H1 (cell line): ENCODE data around the gene PDIA5.

ENCODE experiments used
- CBX8 ChIP-seq: fragments of 300-800, 300-1000 bp; sonication (generic); IDR thresholded peaks from 2 replicates; pipeline ENCODE4 v1.7.1; 2016; ENCODE audit warnings: low read depth, low read length, borderline replicate concordance
- CTCF ChIP-seq, 3 experiments: IDR thresholded peaks; 1 replicate in 2 of 3; 2 replicates in 1 of 3; pipeline versions ENCODE4 v1.5.1 to v1.6.1; 2011; ENCODE audit warnings: low read length in 3 of 3, mild to moderate bottlenecking in 3 of 3, inconsistent platforms in 2 of 3, low read depth in 1 of 3, moderate library complexity in 1 of 3; ENCODE audit not compliant: insufficient read depth in 1 of 3; ENCODE audit errors: control extremely low read depth in 1 of 3
- E2F6 ChIP-seq: IDR thresholded peaks from 2 replicates; pipeline ENCODE4 v1.6.1; 2012; ENCODE audit warnings: inconsistent platforms
- EGR1 ChIP-seq: IDR thresholded peaks from 2 replicates; pipeline ENCODE4 v1.6.1; 2011; ENCODE audit warnings: low read depth, low read length, borderline replicate concordance
- EZH2 ChIP-seq: fragments of 200-600 bp; sonication (generic); IDR thresholded peaks from 2 replicates; pipeline ENCODE4 v1.7.1; 2012; ENCODE audit warnings: low read depth, mild to moderate bottlenecking, moderate library complexity, low read length, inconsistent platforms; ENCODE audit not compliant: severe bottlenecking
- MAX ChIP-seq: IDR thresholded peaks from 2 replicates; pipeline ENCODE4 v1.6.1; 2012; ENCODE audit warnings: inconsistent platforms
- PHF8 ChIP-seq: fragments of 200-600 bp; sonication (generic); conservative IDR thresholded peaks from 2 replicates; pipeline ENCODE4 v1.7.1; 2012; ENCODE audit warnings: low read depth, mild to moderate bottlenecking, inconsistent platforms, low read length, moderate library complexity
- POLR2A ChIP-seq, 2 experiments: IDR thresholded peaks; 1 replicate in 1 of 2; 2 replicates in 1 of 2; pipeline ENCODE4 v1.6.1; 2011; ENCODE audit warnings: low read depth in 2 of 2, low read length in 2 of 2, mild to moderate bottlenecking in 2 of 2; ENCODE audit errors: control extremely low read depth in 1 of 2
- POLR2AphosphoS5 ChIP-seq: IDR thresholded peaks from 2 replicates; pipeline ENCODE4 v1.6.1; 2011; ENCODE audit warnings: low read depth, low read length
- RFX5 ChIP-seq: IDR thresholded peaks from 2 replicates; pipeline ENCODE4 v1.6.1; 2011; ENCODE audit warnings: low read depth, low read length, improper control_type of control experiment, borderline replicate concordance

- TF ChIP-seq RFX5 (no peak), PHF8 (no peak), CTCF (IDR thresholded peaks at IDR 0.05; ENCODE audit: control extremely low read depth in 1 of 3, insufficient read depth in 1 of 3, low read depth in 1 of 3, low read length in 3 of 3) (no peak), MAX (no peak), POLR2AphosphoS5 (no peak), EGR1 (no peak), CBX8 (no peak), E2F6 (no peak), POLR2A (IDR thresholded peaks at IDR 0.05; ENCODE audit: control extremely low read depth in 1 of 2, low read depth in 2 of 2, low read length in 2 of 2) (no peak), EZH2 (no peak)
Measured at GRCh38 chr3:123124971-123125370, 58.1 kb downstream of the PDIA5 start.
